WERI-Rb-1 (cell line): Measurements from ENCODE around the gene DPP10.

Experiments used
- DNase-seq: peaks from one replicate; pipeline ENCODE4 v3.0.0-alpha.2; 2020
- H3K27ac ChIP-seq: fragments of 250-450 bp; sonication (Bioruptor Pico); 2 replicates; pipeline ENCODE4 v1.5.1; 2020; ENCODE audit warnings: mild to moderate bottlenecking, moderate library complexity
- H3K27me3 ChIP-seq: fragments of 250-450 bp; sonication (Bioruptor Pico); 2 replicates; pipeline ENCODE4 v1.5.1; 2021; ENCODE audit warnings: mild to moderate bottlenecking, low read depth, moderate library complexity; ENCODE audit not compliant: insufficient read depth, severe bottlenecking
- H3K36me3 ChIP-seq: fragments of 250-450 bp; sonication (Bioruptor Pico); 2 replicates; pipeline ENCODE4 v1.5.1; 2020; ENCODE audit warnings: mild to moderate bottlenecking, moderate library complexity
- H3K4me3 ChIP-seq: 2 replicates; pipeline ENCODE4 v1.5.1; 2011; ENCODE audit warnings: low read depth, mild to moderate bottlenecking, control low read depth, low read length
- H3K9me3 ChIP-seq: fragments of 250-450 bp; sonication (Bioruptor Pico); 2 replicates; pipeline ENCODE4 v1.5.1; 2021; ENCODE audit warnings: mild to moderate bottlenecking, moderate library complexity; ENCODE audit not compliant: severe bottlenecking
- TF ChIP-seq, protein P1 (sequence below): IDR thresholded peaks from 2 replicates; pipeline ENCODE4 v1.5.1; 2011; ENCODE audit warnings: low read depth, mild to moderate bottlenecking, control low read depth, inconsistent platforms, low read length

The DPP10 gene

GRCh38 chr2:115359550-115359949 lies 917.1 kb downstream of the DPP10 start:
- no peak overlapping the region for H3K4me3 ChIP-seq
- no peaks in the 10 kb centered on the region for H3K27me3 ChIP-seq
- TF ChIP-seq, protein P1, sequence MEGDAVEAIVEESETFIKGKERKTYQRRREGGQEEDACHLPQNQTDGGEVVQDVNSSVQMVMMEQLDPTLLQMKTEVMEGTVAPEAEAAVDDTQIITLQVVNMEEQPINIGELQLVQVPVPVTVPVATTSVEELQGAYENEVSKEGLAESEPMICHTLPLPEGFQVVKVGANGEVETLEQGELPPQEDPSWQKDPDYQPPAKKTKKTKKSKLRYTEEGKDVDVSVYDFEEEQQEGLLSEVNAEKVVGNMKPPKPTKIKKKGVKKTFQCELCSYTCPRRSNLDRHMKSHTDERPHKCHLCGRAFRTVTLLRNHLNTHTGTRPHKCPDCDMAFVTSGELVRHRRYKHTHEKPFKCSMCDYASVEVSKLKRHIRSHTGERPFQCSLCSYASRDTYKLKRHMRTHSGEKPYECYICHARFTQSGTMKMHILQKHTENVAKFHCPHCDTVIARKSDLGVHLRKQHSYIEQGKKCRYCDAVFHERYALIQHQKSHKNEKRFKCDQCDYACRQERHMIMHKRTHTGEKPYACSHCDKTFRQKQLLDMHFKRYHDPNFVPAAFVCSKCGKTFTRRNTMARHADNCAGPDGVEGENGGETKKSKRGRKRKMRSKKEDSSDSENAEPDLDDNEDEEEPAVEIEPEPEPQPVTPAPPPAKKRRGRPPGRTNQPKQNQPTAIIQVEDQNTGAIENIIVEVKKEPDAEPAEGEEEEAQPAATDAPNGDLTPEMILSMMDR, result no peak
- H3K27ac ChIP-seq, result no peak overlapping the region
- DNase-seq, result no peak
- peaks cover 2% of the 10 kb centered on the region for H3K9me3 ChIP-seq
- H3K36me3 ChIP-seq, result peaks cover 39% of the 10 kb centered on the region

DNA sequence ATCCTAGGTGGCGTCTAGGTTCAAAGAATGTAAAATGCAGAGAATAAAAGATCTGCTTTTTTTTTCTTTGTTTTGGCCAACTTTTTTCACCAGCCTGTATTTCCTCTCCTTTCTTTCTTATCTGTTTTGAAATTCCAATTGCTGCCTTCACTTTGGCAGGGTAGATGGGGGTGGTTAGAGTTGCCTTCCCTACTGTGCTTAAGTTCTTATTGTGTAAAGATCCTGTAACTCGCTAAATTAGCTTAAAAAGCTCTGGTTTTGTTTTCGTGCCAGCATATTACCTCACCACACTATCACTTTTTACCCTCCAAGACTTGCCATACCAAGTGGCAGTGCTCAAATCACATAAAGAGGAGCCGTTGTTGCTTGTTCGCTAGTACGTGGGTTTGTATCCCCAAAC lies 921.7 kb downstream of the DPP10 start:
- no peaks in the 10 kb centered on the region for H3K27me3 ChIP-seq
- peaks cover 26% of the 10 kb centered on the region for H3K36me3 ChIP-seq
- no peak overlapping the region for H3K4me3 ChIP-seq
- no peaks in the 10 kb centered on the region for H3K9me3 ChIP-seq
- TF ChIP-seq, protein P1, result no peak
- DNase-seq, result no peak
- H3K27ac ChIP-seq, result no peak overlapping the region

- DNase-seq, result no peak
- Histone ChIP-seq H3K9me3 (peaks cover 8% of the 10 kb centered on the region), H3K36me3 (peaks cover 44% of the 10 kb centered on the region)
Measured at GRCh38 chr2:115369400-115369799, 927.0 kb downstream of the DPP10 start.

GRCh38 chr2:115374981-115375380 lies 932.5 kb downstream of the DPP10 start:
- no peak for DNase-seq
- Histone ChIP-seq H3K36me3 (peaks cover 50% of the 10 kb centered on the region), H3K4me3 (no peak overlapping the region), H3K9me3 (peaks cover 15% of the 10 kb centered on the region), H3K27me3 (no peaks in the 10 kb centered on the region), H3K27ac (no peak overlapping the region)
- TF ChIP-seq, protein P1, result no peak

More at GRCh38 chr2:115369400-115369799, 927.0 kb downstream of the DPP10 start:
- no peaks in the 10 kb centered on the region for H3K27me3 ChIP-seq
- no peak overlapping the region for H3K27ac ChIP-seq
- H3K4me3 ChIP-seq, result no peak overlapping the region
- TF ChIP-seq, protein P1, result no peak

- Histone ChIP-seq H3K27ac (no peak overlapping the region), H3K4me3 (no peak overlapping the region), H3K27me3 (no peaks in the 10 kb centered on the region), H3K9me3 (peaks cover 2% of the 10 kb centered on the region), H3K36me3 (peaks cover 23% of the 10 kb centered on the region)
- no peak for DNase-seq
- TF ChIP-seq, protein P1, result no peak
Measured at GRCh38 chr2:115384399-115384798, 942.0 kb downstream of the DPP10 start.

DNA sequence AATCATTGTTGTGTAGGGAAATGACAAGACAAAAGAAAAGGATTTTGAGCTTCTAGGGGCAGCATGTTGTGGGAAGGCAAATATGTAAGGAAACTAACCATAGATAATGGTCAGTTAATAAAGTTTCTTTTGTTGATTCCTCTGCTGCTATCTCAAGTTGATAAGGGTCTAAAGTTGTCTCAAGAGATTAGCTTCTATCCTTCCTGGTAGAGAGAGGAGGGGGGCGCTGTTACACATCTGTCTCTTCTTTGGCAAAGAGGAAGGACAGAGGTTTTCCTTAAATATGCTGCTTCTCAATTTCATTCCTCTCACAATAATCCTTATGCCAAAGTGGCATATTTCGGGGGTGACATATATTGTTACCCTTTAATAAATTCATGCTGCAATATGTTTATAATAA lies 944.0 kb downstream of the DPP10 start:
- Histone ChIP-seq H3K27ac (no peak overlapping the region), H3K36me3 (peaks cover 34% of the 10 kb centered on the region), H3K9me3 (peaks cover 2% of the 10 kb centered on the region), H3K27me3 (no peaks in the 10 kb centered on the region), H3K4me3 (no peak overlapping the region)
- TF ChIP-seq, protein P1, result 0 out of 2 replicates have a peak, but pooled peaks have one; percentile 7
- DNase-seq, result no peak
